Jurkat, Clone E6-1 (cell line): ENCODE data around the gene C1QTNF6.
"Not testable (repeated sequence)": the region's sequence is repeated elsewhere in the genome, so short reads cannot be mapped to it uniquely, and the experiment has no call there.

Experiments used
- DNase-seq: peaks from one replicate; pipeline ENCODE4 v3.0.0-alpha.2; 2011; ENCODE audit warnings: low read depth, low spot score
- H3K4me3 ChIP-seq: 2 replicates; pipeline ENCODE4 v1.5.1; 2011; ENCODE audit warnings: mild to moderate bottlenecking, low read length, control low read depth, moderate library complexity

Gene C1QTNF6

GRCh38 chr22:37210041-37210803, 22.2 kb upstream of the C1QTNF6 start:
- H3K4me3 ChIP-seq = no peak overlapping the region
- no peak for DNase-seq

DNA sequence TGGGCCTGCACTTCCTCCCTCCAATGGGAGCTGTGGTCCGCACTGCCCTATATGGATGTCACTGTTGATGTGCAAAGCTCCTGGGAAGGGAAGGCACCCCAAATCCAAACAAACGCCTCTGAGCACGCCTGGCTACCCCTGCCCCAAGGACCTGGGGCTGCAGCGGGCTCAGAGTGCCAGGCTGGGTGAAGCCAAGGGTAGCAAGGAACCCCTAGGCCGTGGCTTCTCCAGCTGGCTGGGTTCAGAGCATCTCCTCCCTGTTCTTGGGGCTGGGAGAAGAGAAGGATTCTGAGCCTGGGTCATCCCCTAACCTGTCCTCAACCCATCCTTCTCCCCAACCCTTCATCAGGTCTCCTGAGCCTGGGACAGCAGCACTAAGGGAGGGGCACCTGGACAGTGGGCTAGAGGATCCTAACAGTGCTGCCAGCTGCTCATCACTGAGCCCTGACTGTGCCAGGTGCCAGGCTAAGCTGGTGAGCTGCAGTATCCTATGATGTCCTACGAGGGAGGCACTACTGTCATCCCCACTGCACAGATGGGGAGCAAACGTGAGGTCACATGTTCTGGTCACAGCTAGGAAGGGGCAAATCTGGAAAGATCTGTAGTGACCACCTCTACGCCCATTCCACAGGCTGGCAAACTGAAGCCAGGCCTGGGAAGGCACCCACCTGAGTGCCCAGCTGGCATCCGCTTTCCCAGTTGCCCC, 21.2 kb upstream of the C1QTNF6 start:
- no peak overlapping the region for H3K4me3 ChIP-seq
- DNase-seq = no peak

GRCh38 chr22:37208401-37209139, 20.5 kb upstream of the C1QTNF6 start:
- H3K4me3 ChIP-seq = no peak overlapping the region
- no peak for DNase-seq

DNA sequence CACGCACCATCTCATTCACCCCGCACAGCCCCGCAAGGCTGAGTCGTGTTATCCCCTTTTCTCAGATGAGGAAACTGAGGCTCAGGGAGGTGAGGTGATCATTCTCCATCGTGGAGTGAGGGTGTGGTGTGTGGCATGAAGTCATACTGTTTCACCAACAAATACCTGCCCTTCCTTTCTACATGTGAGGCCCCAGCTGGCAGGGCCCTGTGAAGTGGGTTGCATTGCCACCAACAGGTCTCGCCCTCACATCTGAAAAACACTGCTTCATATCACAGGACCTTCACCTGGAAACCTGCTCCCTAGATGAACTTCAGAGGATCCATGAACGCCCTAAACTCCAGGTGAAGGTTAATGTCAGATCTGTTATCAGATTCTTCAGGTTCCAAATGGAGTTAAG, 19.9 kb upstream of the C1QTNF6 start:
- DNase-seq = no peak
- H3K4me3 ChIP-seq = no peak overlapping the region

- H3K4me3 ChIP-seq = no peak overlapping the region
- DNase-seq = no peak
These were observed 19.1 kb upstream of the C1QTNF6 start for GRCh38 chr22:37206841-37207821.

DNA sequence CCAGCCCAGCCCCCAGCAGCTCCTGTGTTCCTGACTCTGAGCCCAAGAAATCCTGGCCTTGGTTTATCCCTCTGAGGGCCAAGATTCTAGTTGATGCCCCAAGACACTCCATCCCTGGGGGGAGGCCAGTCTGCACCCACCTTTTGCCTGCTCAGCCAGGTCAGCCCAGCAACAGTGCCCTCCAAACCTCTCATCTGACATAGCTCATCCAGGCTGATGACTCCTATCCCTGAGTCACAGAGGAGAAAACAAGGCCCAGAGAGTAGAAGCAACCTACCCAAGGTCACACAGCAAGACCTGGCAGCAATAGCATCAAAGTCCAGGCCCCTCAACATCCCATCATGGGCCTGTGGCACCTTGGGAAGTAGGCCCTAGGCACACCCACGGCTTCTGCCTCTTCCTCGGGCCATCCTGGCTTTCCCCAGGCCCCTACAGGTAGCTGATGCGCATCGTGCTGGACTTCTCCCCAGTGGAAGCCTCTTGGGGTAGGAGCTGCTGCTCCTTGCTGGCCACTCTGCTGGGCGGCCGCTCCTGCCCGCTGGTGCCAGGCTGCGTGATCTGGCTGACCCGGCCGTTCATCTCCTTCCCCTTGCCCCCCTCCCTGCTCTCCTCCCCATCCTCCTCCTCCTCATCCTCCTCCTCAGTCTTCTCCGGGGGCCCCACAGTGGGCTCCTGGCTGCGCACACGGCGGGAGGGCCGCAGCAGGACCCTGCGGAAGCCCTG, 18.2 kb upstream of the C1QTNF6 start:
- no peak overlapping the region for H3K4me3 ChIP-seq
- DNase-seq = no peak

- no peak overlapping the region for H3K4me3 ChIP-seq
- no peak for DNase-seq
These were observed 17.0 kb upstream of the C1QTNF6 start for GRCh38 chr22:37205046-37205445.

DNA sequence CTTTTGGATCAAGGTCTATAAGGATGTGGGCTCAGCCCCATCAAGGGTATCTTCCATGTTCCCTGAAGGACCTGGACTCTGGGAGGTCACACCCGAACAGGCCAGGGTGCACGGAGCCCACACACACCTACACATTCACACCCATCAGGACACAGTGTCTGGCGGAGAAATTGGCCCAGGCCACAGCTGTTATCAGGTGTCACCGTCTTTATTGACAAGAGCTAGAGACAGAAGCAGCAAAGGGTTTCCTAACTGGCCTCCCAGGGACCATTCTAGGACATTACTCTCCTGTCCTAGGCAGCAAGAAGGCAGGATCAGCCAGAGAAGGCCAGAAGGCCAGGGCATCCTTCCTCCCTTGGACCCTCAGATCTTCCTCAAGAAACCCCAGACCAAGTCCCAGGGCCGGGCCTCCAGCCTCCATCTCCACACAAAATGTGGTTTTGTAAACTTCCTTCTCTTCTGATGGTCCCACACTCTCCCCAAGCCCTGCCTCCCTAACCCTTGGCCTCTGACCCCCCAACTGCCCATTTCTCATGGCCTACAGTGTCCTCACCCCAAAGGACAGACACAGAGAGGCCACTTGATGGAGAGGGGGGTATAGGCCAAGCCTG, 16.1 kb upstream of the C1QTNF6 start:
- DNase-seq = no peak
- H3K4me3 ChIP-seq = no peak overlapping the region

- DNase-seq = no peak
- H3K4me3 ChIP-seq = no peak overlapping the region
These were observed 15.5 kb upstream of the C1QTNF6 start for GRCh38 chr22:37203354-37204044.

- H3K4me3 ChIP-seq = no peak overlapping the region
- no peak for DNase-seq
These were observed 14.7 kb upstream of the C1QTNF6 start for GRCh38 chr22:37202716-37203115.

- no peak overlapping the region for H3K4me3 ChIP-seq
- no peak for DNase-seq
These were observed 14.0 kb upstream of the C1QTNF6 start for GRCh38 chr22:37202001-37202555.

DNA sequence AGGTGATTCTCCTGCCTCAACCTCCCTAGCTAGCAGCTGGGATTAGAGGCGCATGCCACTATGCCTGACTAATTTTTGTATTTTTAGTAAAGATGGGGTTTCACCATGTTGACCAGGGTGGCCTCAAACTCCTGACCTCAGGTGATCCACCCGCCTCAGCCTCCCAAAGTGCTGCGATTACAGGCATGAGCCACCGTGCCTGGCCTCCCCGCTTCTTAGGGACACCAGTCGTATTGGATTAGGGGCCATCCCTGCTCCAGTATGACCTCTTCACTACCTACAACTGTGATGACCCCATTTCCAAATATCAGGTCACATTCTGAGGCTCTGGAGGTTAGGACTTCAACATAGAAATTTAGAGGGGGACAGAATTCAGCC, 13.4 kb upstream of the C1QTNF6 start:
- H3K4me3 ChIP-seq, DNase-seq: not testable (repeated sequence)

GRCh38 chr22:37199760-37200108, 11.7 kb upstream of the C1QTNF6 start:
- H3K4me3 ChIP-seq = peak overlapping the region; percentile 29
- no peak for DNase-seq

DNA sequence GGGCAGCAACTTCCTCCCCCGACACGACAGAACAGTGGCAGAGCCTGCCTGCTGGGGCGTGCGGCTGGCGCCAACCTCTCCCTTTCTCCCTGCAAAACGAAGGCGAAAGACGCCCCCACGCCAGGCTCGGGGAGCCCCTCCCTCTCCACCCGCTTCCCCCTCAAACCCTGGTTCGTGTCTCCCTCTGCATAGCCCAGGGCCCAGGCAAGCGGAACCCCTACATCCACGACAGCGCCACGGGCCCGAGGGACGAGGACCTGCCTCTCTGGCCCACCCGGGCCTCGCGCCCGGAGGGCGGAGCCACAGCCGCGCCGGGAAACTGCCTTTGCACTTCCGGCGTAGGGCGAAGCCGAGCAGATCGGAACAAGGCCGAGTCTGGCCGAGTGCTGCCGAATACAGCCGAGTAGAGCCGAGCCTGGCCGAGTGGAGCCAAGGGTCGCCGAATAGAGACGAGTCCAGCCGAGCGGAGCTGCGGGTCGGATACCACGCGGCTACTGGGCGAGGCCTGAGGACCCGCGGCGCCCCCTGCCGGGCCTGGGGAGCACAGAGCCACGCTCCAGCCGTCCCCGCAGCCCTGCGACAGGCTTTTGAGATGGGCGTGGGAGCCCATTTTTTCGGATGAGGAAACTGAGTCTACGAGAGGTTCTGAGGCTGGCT, 11.2 kb upstream of the C1QTNF6 start:
- DNase-seq = peak; percentile 98
- peak overlapping the region; percentile 83 for H3K4me3 ChIP-seq

DNA sequence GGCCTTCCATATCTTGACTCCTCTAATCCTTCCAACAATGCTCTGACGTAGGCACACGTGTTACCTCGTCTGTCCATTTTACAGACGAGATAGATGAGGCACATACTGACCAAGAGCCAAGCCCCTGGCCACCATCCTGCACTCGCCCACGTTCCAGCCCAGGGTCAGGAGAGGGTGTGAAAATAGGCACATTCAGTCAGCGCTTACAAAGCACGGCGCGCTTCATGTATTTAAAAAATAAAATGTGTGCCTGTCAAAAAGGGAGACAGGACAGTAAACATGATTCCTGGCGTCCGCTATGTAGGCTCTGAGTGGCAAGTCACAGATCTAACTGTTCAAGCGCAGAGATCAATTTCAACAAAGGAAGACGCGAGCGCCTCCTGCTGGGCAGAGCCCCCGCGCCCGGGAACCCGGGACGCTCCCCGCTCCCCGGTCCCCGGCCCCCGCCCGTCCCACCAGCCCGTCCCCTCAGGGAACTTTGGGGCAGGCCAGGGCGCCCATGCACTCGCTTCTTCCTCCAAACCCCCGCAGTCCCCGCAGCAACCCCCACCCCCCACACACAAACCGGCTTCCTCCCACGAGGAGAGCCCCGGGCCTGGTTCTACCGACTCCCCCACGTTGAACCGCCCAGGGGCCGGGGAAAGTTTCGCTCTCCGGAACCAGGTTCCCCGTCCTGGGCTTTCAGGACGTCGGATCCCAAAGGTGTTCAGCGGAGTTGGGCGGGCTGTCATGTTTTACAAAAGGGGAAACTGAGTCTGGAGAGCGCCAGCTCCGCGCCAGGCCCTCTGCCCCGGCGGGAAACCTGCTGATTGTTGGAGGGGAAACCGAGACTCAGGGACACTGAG, 10.4 kb upstream of the C1QTNF6 start:
- peak overlapping the region; percentile 83 for H3K4me3 ChIP-seq
- DNase-seq = peak; percentile 69
